Measurements from ENCODE around the gene NKRF. TPM values are rescaled to one million over a fixed set of nuclear protein-coding genes. Genes with fewer than 3 reads are reported as not detected.
A peak's percentile ranks its signal among the peaks of the same experiment; 100 is the strongest.

NKRF gene
- polyA plus RNA-seq, 3 donors = 1.3 to 4.7 (median 2.4) TPM

DNA sequence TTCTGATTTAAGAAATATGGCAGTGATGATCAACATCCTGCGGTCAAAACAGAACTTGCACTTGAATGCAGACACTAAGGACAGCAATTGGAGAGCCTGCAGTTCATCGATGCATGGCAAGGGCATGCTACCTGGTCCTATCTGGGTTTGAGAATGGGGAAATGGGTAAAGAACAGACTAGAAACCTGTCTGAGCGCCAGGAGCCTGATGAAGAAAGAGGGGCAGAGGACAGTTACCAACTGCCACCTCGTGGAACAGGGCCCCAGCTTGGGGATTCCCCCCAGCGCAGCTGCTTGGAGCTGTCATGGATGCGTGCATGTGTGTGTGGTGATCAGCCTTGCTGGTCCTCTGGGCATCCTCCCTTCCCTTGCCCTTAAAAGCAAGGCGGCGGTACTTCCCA is 30.2 kb upstream of the NKRF start:
- Mint-ChIP-seq H3K27me3 (ENCODE audit: low read depth in 3 of 3) (peaks cover 0 to 5% (median 0%) of the 10 kb centered on the region in 3 donors), H3K4me3 (no peak overlapping the region), H3K36me3 (peaks cover 58 to 59% of the 10 kb centered on the region in 2 donors), H3K4me1 (peaks cover 43% of the 10 kb centered on the region), H3K27ac (peak overlapping the region in 1 of 7 donors; percentile 17), H3K9me3 (peaks cover 0 to 4% (median 0%) of the 10 kb centered on the region in 7 donors)
- no peak overlapping the region for H2AFZ ChIP-seq (ENCODE audit: insufficient read depth, low read depth, low read length, poor library complexity, severe bottlenecking)
- no peaks in the 10 kb centered on the region for H3K79me2 ChIP-seq (ENCODE audit: insufficient read depth, low read length)
- H3K4me3 ChIP-seq (replicated peaks in 1 of 3; ENCODE audit: low read depth in 2 of 3, low read length in 3 of 3) = no peak overlapping the region
- no peak overlapping the region for H3K9ac ChIP-seq (ENCODE audit: insufficient read depth, low read length, poor library complexity, severe bottlenecking)
- intact Hi-C loops (cut with micrococcal nuclease) = no loop called here
- H3K4me2 ChIP-seq (replicated peaks; ENCODE audit: extremely low read depth, low read length, poor library complexity, severe bottlenecking) = no peak overlapping the region
- H3K4me1 ChIP-seq (ENCODE audit: control insufficient read depth in 1 of 2, insufficient read depth in 2 of 2, low read length in 2 of 2) = peaks cover 30 to 31% of the 10 kb centered on the region in 2 donors
- H4K20me1 ChIP-seq (ENCODE audit: insufficient read depth, low read length) = no peaks in the 10 kb centered on the region
- 100% methylated on average over 1 of the region's 8 CpGs for WGBS (ENCODE audit: insufficient coverage)
- peaks cover 20 to 48% of the 10 kb centered on the region in 2 donors for H3K36me3 ChIP-seq (replicated peaks in 1 of 2; ENCODE audit: control insufficient read depth in 1 of 2, insufficient read depth in 2 of 2, low read length in 2 of 2)
- no peak overlapping the region for H3K27ac ChIP-seq (ENCODE audit: low read depth in 1 of 2, low read length in 2 of 2)
- no peaks in the 10 kb centered on the region for H3K9me3 ChIP-seq (replicated peaks in 1 of 2; ENCODE audit: control insufficient read depth in 1 of 2, insufficient read depth in 1 of 2, low read length in 2 of 2)
- no peaks in the 10 kb centered on the region for H3K27me3 ChIP-seq (ENCODE audit: control insufficient read depth in 2 of 2, insufficient read depth in 2 of 2, low read length in 2 of 2)
- TF ChIP-seq, protein P1, sequence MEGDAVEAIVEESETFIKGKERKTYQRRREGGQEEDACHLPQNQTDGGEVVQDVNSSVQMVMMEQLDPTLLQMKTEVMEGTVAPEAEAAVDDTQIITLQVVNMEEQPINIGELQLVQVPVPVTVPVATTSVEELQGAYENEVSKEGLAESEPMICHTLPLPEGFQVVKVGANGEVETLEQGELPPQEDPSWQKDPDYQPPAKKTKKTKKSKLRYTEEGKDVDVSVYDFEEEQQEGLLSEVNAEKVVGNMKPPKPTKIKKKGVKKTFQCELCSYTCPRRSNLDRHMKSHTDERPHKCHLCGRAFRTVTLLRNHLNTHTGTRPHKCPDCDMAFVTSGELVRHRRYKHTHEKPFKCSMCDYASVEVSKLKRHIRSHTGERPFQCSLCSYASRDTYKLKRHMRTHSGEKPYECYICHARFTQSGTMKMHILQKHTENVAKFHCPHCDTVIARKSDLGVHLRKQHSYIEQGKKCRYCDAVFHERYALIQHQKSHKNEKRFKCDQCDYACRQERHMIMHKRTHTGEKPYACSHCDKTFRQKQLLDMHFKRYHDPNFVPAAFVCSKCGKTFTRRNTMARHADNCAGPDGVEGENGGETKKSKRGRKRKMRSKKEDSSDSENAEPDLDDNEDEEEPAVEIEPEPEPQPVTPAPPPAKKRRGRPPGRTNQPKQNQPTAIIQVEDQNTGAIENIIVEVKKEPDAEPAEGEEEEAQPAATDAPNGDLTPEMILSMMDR (IDR thresholded peaks at IDR 0.05) = no peak
- no peak for DNase-seq

DNA sequence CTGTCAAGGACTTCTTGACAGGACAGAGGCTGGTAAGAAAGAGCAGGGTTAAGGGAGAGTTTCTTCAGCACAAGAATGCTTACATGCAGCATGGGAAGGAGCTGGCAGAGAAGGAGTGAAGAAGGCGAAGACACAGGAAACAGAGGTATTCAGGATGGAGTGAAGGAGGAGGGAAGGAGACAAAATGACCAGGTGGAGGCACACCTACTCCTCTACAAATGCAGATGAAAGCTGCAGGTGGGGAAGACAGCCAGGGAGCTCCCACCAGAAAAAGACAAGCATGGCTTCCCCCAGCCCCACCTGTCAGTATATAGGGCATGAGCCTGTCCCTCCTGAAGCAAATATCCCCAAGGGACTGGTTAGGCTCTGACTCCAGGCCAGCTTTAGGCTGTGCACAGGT is 29.6 kb upstream of the NKRF start:
- H3K27me3 Mint-ChIP-seq (ENCODE audit: low read depth in 3 of 3) = peaks cover 0 to 5% (median 0%) of the 10 kb centered on the region in 3 donors
- Histone ChIP-seq H3K9ac (ENCODE audit: insufficient read depth, low read length, poor library complexity, severe bottlenecking) (no peak overlapping the region), H3K79me2 (ENCODE audit: insufficient read depth, low read length) (no peaks in the 10 kb centered on the region), H4K20me1 (ENCODE audit: insufficient read depth, low read length) (no peaks in the 10 kb centered on the region), H3K4me2 (replicated peaks; ENCODE audit: extremely low read depth, low read length, poor library complexity, severe bottlenecking) (no peak overlapping the region), H3K9me3 (replicated peaks in 1 of 2; ENCODE audit: control insufficient read depth in 1 of 2, insufficient read depth in 1 of 2, low read length in 2 of 2) (no peaks in the 10 kb centered on the region), H3K4me1 (ENCODE audit: control insufficient read depth in 1 of 2, insufficient read depth in 2 of 2, low read length in 2 of 2) (peaks cover 24 to 25% of the 10 kb centered on the region in 2 donors), H3K36me3 (replicated peaks in 1 of 2; ENCODE audit: control insufficient read depth in 1 of 2, insufficient read depth in 2 of 2, low read length in 2 of 2) (peaks cover 22 to 48% of the 10 kb centered on the region in 2 donors), H2AFZ (ENCODE audit: insufficient read depth, low read depth, low read length, poor library complexity, severe bottlenecking) (no peak overlapping the region), H3K27me3 (ENCODE audit: control insufficient read depth in 2 of 2, insufficient read depth in 2 of 2, low read length in 2 of 2) (no peaks in the 10 kb centered on the region), H3K4me3 (replicated peaks in 1 of 3; ENCODE audit: low read depth in 2 of 3, low read length in 3 of 3) (no peak overlapping the region), H3K27ac (ENCODE audit: low read depth in 1 of 2, low read length in 2 of 2) (no peak overlapping the region)
- H3K36me3 Mint-ChIP-seq = peaks cover 58 to 65% of the 10 kb centered on the region in 2 donors
- intact Hi-C loops (cut with micrococcal nuclease) = no loop called here
- no peak overlapping the region for H3K4me3 Mint-ChIP-seq
- H3K27ac Mint-ChIP-seq = peak overlapping the region in 3 of 7 donors; percentile 4 to 75 (median 7)
- peaks cover 0 to 4% (median 0%) of the 10 kb centered on the region in 7 donors for H3K9me3 Mint-ChIP-seq
- H3K4me1 Mint-ChIP-seq = peaks cover 37% of the 10 kb centered on the region
- TF ChIP-seq, protein P1 (IDR thresholded peaks at IDR 0.05) = no peak
- no CpG with 5 or more reads among the region's 1 CpG for WGBS (ENCODE audit: insufficient coverage)
- no peak for DNase-seq

All from CD14-positive monocyte (primary cell).